ENCODE data around the gene LEMD1. TPM values are rescaled to one million over a fixed set of nuclear protein-coding genes. Genes with fewer than 3 reads are reported as not detected.

LEMD1 gene
- 6.9 TPM for total RNA-seq

GRCh38 chr1:205421798-205422197, at the start of gene LEMD1:
TSS of gene LEMD1 (minus strand) at chr1:205422056. CDS start at chr1:205420536, 1,520 bp downstream.
- no peak for DNase-seq

- no peak for DNase-seq
Observed at GRCh38 chr1:205470131-205470530, 48.3 kb upstream of the LEMD1 start.

- DNase-seq, result no peak
Observed at GRCh38 chr1:205466595-205467220, 44.9 kb upstream of the LEMD1 start.

- no peak for DNase-seq
Observed at GRCh38 chr1:205465392-205465791, 43.5 kb upstream of the LEMD1 start.

- DNase-seq, result no peak
Observed at GRCh38 chr1:205458777-205459566, 37.1 kb upstream of the LEMD1 start.

GRCh38 chr1:205456868-205457745, 35.3 kb upstream of the LEMD1 start:
- no peak for DNase-seq

GRCh38 chr1:205456383-205456867, 34.6 kb upstream of the LEMD1 start:
- DNase-seq, result no peak

GRCh38 chr1:205455581-205456382, 33.9 kb upstream of the LEMD1 start, which contains the start of gene BLACAT1:
TSS of gene BLACAT1 (minus strand) at chr1:205456045.
- no peak for DNase-seq

GRCh38 chr1:205454903-205455335, 33.1 kb upstream of the LEMD1 start:
- DNase-seq, result no peak

- DNase-seq, result no peak
Observed at GRCh38 chr1:205453466-205453865, 31.6 kb upstream of the LEMD1 start.

GRCh38 chr1:205452933-205453332, 31.1 kb upstream of the LEMD1 start:
- DNase-seq, result no peak

- DNase-seq, result no peak
Observed at GRCh38 chr1:205452364-205452763, 30.5 kb upstream of the LEMD1 start.

- no peak for DNase-seq
Observed at GRCh38 chr1:205451759-205452164, 29.9 kb upstream of the LEMD1 start.

GRCh38 chr1:205451202-205451601, 29.3 kb upstream of the LEMD1 start:
- DNase-seq, result no peak

GRCh38 chr1:205450448-205450847, 28.6 kb upstream of the LEMD1 start:
- no peak for DNase-seq

- no peak for DNase-seq
Observed at GRCh38 chr1:205449750-205450443, 28.0 kb upstream of the LEMD1 start.

GRCh38 chr1:205449254-205449749, 27.4 kb upstream of the LEMD1 start:
- no peak for DNase-seq

- no peak for DNase-seq
Observed at GRCh38 chr1:205448540-205449253, 26.8 kb upstream of the LEMD1 start.

GRCh38 chr1:205447457-205448341, 25.8 kb upstream of the LEMD1 start:
- DNase-seq, result no peak

Measured in occipital lobe (tissue), 2 donors.